GM19240 (cell line): ENCODE data around the gene KL.

ENCODE experiments used
- DNase-seq: peaks from one replicate; pipeline ENCODE4 v3.0.0; 2011; ENCODE audit warnings: low spot score; ENCODE audit not compliant: insufficient read length

KL gene

GRCh38 chr13:33110713-33111413, 94.6 kb downstream of the KL start:
- no peak for DNase-seq

- DNase-seq, result no peak
These were observed 95.3 kb downstream of the KL start for GRCh38 chr13:33111414-33112110.

- DNase-seq, result no peak
These were observed 96.5 kb downstream of the KL start for GRCh38 chr13:33112766-33113165.

- DNase-seq, result no peak
These were observed 97.9 kb downstream of the KL start for GRCh38 chr13:33114146-33114545.

GRCh38 chr13:33115274-33115673, 99.1 kb downstream of the KL start:
- no peak for DNase-seq
